HG03064 (cell line): ENCODE data around the gene LTB4R.
A peak's percentile ranks its signal among the peaks of the same experiment; 100 is the strongest.

Experiments
- ATAC-seq: cut with Tn5 transposase; IDR thresholded peaks from one replicate; pipeline ENCODE4 v1.9.1; 2021; ENCODE audit warnings: low read depth; ENCODE audit not compliant: unreplicated experiment

LTB4R gene

GRCh38 chr14:24277606-24278321 lies 33.5 kb upstream of the LTB4R start:
- no peak for ATAC-seq

GRCh38 chr14:24278424-24278823 lies 32.9 kb upstream of the LTB4R start:
- no peak for ATAC-seq

- ATAC-seq, result peak; percentile 72
These were observed 31.8 kb upstream of the LTB4R start for GRCh38 chr14:24279301-24280186.

- no peak for ATAC-seq
These were observed 30.4 kb upstream of the LTB4R start for GRCh38 chr14:24280797-24281460.

GRCh38 chr14:24281636-24282035 lies 29.7 kb upstream of the LTB4R start:
- ATAC-seq, result no peak

- ATAC-seq, result no peak
These were observed 28.6 kb upstream of the LTB4R start for GRCh38 chr14:24282736-24283135.

- ATAC-seq, result no peak
These were observed 27.4 kb upstream of the LTB4R start for GRCh38 chr14:24283796-24284460.

GRCh38 chr14:24284501-24285035 lies 26.7 kb upstream of the LTB4R start:
- ATAC-seq, result no peak

- no peak for ATAC-seq
These were observed 26.0 kb upstream of the LTB4R start for GRCh38 chr14:24285351-24285750.

- ATAC-seq, result no peak
These were observed 24.3 kb upstream of the LTB4R start for GRCh38 chr14:24286996-24287395.

GRCh38 chr14:24289649-24290280 lies 21.5 kb upstream of the LTB4R start:
- no peak for ATAC-seq

GRCh38 chr14:24290746-24291145 lies 20.6 kb upstream of the LTB4R start:
- no peak for ATAC-seq

GRCh38 chr14:24291446-24292117 lies 19.7 kb upstream of the LTB4R start:
- ATAC-seq, result no peak

GRCh38 chr14:24292118-24292807 lies 19.0 kb upstream of the LTB4R start:
- no peak for ATAC-seq

- ATAC-seq, result no peak
These were observed 17.8 kb upstream of the LTB4R start for GRCh38 chr14:24293525-24293924.

- ATAC-seq, result no peak
These were observed 14.8 kb upstream of the LTB4R start for GRCh38 chr14:24296341-24297157.

GRCh38 chr14:24297190-24297964 lies 13.9 kb upstream of the LTB4R start:
- no peak for ATAC-seq
